ENCODE results near the gene CCNL2.
"Not testable (repeated sequence)": the region's sequence is repeated elsewhere in the genome, so short reads cannot be mapped to it uniquely, and the experiment has no call there.

The CCNL2 gene

DNA sequence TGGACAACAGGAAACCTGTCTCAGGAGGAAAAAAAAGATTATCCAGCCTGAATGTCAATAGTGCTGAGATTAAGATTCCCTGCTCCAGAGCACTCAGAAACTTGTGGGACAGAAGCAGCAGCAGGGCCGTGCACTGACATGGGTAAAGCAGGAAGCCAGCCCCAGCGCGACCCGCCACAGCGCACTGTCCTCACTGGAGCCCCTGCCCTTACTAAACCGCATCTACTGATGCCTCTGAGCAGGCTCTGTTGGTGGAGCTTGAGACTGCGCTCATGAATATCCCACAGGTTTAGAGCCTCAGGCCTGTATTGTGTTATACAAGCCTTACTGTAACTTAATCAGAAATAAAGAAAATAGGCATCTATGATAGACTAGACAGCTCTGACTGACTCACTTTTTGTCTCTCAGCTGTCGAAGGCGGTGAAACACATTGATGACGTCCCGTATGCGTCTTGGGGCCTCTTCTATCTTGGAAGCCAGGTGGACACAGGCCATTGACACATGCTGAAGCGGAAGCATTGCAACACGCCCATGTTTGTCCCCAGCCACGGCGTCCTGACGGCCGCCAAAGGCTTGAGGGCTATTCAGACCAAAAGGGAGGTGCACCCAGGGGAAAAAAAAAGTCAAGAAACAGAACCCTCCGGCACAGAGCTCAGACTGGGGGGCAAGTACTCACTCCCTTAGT, 1.2 kb downstream of the CCNL2 start:
- DNase-seq = no peak

DNA sequence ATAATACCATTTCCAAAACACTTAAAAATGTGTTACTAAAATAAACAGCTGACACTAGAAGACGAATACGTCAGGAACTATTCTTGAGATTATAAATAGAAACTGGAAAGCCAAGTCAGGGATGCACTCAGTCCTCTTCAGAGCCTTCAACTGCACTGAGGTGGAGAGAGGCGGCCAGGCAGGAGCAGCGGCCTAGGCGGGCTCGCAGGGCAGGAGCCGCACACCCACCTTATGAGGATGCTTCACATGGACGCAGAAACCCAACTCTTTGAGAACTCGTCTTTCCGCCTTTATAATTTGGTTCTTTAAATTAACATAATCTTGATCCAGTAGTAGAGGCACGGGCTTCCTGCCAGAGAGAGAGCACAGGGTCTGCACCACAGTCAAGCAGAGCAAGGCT, 4.0 kb downstream of the CCNL2 start:
- DNase-seq = no peak

GRCh38 chr1:1394116-1394515, 5.0 kb downstream of the CCNL2 start:
- no peak for DNase-seq

DNA sequence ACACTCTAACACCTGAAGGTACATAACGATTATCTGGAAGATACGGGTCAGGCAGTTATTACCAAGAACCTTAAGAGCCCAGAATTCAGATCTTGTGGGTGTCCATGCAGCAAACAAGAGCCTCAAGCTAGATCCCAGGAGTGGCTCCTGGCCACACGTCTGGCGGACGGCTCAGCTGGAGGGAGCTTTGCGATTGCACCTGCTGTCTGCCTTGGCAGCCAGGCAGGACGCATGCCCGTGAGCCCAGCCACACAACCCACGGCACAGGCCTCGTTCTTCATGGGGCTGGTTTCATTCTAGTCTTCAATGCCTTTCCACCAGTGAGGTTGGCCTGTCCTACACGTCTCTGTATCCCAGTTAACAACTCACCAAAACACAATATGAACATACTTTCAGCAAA, 5.7 kb downstream of the CCNL2 start:
- DNase-seq = no peak

- no peak for DNase-seq
These were observed 6.1 kb downstream of the CCNL2 start for GRCh38 chr1:1393014-1393413.

DNA sequence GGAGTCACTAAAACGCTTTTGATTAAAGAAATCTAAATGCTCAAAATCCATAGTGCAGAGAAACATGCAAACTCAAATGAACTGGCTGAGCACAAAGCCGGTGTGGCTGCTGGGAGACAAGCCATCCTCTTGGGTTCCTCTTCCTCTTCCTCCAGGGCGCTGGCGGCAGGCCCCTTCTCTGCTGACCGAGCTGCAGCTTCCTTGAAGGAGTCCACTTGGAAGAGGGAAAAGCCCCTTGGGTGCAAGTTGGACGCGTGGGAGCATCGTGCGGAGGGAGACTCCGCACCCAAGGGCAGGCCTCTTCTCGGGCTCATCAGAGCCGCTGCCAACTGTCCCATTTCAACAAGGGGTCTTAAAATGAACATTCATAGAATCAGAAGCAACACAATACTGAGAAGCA, 7.9 kb downstream of the CCNL2 start:
- DNase-seq = no peak

DNA sequence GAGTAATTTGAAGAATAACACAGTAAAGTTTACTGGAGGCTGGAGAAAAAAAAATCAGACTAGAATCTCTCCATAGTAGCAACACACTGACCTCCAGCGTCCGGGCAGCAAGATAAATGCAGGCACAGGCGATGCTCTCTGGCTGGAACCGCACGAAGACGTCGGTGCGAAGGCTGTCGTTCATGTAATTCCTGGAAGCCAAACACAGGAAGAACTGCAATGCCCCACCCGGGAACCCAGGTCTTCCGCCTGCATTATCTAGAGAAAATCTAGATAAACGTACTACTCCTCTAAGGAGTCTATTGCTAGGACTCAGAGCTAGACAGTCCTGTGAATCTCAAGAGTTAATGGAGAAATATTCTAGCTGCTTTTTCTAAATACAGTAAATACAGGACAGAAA, 8.5 kb downstream of the CCNL2 start:
- no peak for DNase-seq

DNA sequence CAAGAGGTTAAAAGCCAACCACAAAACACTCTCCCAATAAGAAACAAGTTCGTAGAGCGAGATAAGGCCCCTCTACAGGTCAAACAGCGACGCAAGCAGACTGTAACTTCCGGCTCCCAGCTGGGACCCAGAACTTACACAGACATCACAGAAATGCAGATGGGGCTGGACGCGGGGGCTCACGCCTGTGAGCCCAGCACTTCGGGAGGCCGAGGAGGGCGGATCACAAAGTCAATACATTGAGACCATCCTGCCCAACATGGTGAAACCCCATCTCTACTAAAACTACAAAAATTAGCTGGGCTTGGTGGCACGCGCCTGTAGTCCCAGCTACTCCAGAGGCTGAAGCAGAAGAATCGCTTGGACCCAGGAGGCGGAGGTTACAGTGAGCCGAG, 11.1 kb downstream of the CCNL2 start:
- DNase-seq = no peak

GRCh38 chr1:1387098-1388077, 11.7 kb downstream of the CCNL2 start:
- DNase-seq = no peak

DNA sequence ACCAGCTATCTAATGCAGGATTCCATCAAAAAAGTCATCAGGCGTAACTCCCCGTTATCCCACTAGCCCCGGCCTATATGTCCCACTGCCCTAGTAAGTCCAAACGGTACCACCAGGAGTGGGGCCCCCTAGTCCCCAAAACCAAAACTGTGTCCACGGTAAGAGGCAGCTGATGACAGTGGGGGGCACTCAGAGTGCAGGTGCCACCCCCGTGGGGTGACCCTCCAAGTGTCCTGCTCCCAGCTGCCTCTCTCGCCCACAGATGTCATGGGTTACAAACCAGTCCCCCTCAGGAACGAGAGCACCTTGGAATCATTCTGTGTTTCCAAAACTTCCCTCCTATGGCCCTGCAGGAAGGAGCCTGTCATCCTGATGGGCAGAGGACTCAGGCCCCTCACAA, 13.2 kb downstream of the CCNL2 start:
- no peak for DNase-seq

DNA sequence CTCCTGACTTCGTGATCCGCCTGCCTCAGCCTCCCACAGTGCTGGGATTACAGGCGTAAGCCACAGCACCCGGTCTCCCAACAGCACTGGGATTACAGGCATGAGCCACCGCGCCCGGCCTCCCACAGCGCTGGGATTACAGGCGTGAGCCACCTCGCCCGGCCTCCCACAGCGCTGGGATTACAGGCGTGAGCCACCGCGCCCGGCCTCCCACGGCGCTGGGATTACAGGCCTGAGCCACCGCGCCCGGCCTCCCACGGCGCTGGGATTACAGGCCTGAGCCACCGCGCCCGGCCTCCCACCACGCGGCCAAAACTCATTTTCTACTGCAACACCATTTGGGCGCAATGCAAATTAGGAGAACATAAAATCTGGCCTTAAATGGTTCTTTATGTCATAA, 13.8 kb downstream of the CCNL2 start:
- not testable (repeated sequence) for DNase-seq

GRCh38 chr1:1381294-1381693, 17.8 kb downstream of the CCNL2 start:
- no peak for DNase-seq

DNA sequence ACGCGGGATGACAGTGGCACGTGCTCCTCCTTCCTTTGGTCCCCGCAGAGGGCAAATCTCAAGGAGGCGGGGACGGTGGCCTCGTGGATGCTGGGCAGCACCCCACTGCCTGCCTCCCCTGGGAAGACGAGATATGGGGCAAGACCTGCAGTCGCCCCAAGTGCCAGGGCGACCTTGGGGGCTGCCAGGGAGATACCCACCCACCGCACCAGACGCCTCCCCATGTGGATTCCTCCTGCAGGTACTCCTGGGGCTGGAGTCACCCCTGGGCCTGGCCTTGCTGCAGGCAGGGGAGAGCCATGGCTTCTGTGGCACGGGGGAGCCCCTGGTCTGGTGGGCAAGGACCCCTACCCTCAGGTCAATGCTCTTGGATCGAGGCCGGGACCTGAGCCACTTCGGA, 18.3 kb downstream of the CCNL2 start:
- DNase-seq = no peak

DNA sequence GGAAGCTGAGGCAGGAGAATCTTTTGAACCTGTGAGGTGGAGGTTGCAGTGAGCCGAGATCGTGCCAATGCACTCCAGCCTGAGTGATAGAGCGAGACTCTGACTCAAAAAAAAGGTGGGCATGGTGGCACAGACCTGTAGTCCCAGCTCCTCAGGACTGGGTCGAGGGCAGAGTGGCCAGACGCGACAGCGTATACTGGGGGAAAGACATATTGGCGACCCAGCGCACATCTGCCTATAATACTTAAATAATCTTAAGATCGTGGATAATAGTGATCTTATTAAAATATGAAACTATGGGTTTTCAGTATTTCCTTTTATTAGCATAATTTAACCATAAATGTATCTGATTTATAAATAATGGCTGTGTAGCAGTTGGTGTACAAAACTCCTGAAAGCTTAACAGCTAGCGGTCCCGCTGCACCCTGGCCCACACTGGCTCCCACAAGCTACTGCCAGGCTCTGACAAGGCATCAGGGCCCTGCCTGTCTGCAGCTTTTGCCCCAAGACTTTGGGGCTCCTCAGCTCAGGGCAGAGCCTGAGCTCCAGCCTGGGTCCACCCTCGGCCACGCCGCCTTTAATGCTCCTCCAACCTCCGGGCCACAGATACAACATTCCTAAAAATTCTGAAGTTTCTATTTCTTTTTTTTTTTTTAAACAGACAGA, 21.5 kb downstream of the CCNL2 start:
- DNase-seq = no peak

GRCh38 chr1:1376551-1377226, 22.4 kb downstream of the CCNL2 start:
- no peak for DNase-seq

- DNase-seq = peak; percentile 99
These were observed 24.0 kb downstream of the CCNL2 start, which contains the start of gene AURKAIP1 for GRCh38 chr1:1374929-1375662. AURKAIP1 (minus strand) TSS chr1:1375207; CDS start chr1:1374756, 451 bp downstream.

DNA sequence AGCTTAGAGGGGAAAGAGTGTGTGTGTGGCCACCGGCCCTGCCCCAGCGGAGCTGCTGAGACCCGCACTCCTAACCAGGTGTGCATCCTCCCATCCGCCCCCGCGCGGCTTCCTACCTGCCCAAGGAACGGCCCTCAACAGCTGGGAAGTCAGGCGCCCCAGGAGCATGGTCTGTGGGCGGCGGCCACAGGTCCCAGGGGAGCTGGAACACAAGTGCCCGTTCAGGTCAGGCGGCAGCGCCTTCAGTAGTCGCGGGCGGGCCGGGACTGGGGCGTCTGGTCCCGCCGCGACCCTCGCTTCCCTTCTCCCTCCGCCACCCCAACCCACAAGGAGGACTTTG, 24.6 kb downstream of the CCNL2 start:
- no peak for DNase-seq

- no peak for DNase-seq
These were observed 25.1 kb downstream of the CCNL2 start for GRCh38 chr1:1373815-1374588.

- no peak for DNase-seq
These were observed 25.9 kb downstream of the CCNL2 start for GRCh38 chr1:1373051-1373814.
